H9 (cell line): Measurements from ENCODE around the gene EIF6. TPM values are rescaled to one million over a fixed set of nuclear protein-coding genes. Genes with fewer than 3 reads are reported as not detected.

ENCODE experiments used
- DNase-seq: peaks from one replicate; pipeline ENCODE4 v3.0.0-alpha.2; 2017
- H2AFZ ChIP-seq: one replicate; pipeline ENCODE4 v1.6.1; 2013; ENCODE audit warnings: mild to moderate bottlenecking, low read length, control low read depth, moderate library complexity
- H2AK5ac ChIP-seq: 2 replicates; pipeline ENCODE4 v1.6.1; 2013; ENCODE audit warnings: low read length, control low read depth, mixed read lengths; ENCODE audit not compliant: insufficient read length
- H2BK120ac ChIP-seq: one replicate; pipeline ENCODE4 v1.6.1; 2013; ENCODE audit warnings: low read depth, mild to moderate bottlenecking, low read length, control low read depth, inconsistent platforms; ENCODE audit not compliant: poor library complexity, severe bottlenecking
- H2BK12ac ChIP-seq: 2 replicates; pipeline ENCODE4 v1.6.1; 2013; ENCODE audit warnings: low read length, control low read depth, mixed read lengths, low read depth; ENCODE audit not compliant: insufficient read length
- H2BK15ac ChIP-seq: 2 replicates; pipeline ENCODE4 v1.6.1; 2013; ENCODE audit warnings: low read depth, low read length, control low read depth
- H2BK20ac ChIP-seq: one replicate; pipeline ENCODE4 v1.6.1; 2013; ENCODE audit warnings: low read depth, mild to moderate bottlenecking, low read length, control low read depth, inconsistent platforms; ENCODE audit not compliant: poor library complexity, severe bottlenecking
- H2BK5ac ChIP-seq: 2 replicates; pipeline ENCODE4 v1.6.1; 2013; ENCODE audit warnings: low read length, control low read depth, mixed read lengths; ENCODE audit not compliant: insufficient read length
- H3K14ac ChIP-seq: 2 replicates; pipeline ENCODE4 v1.6.1; 2013; ENCODE audit warnings: low read length, control low read depth; ENCODE audit not compliant: insufficient read depth
- H3K18ac ChIP-seq: 2 replicates; pipeline ENCODE4 v1.6.1; 2013; ENCODE audit warnings: low read depth, mild to moderate bottlenecking, mixed read lengths, low read length, control low read depth; ENCODE audit not compliant: insufficient read length
- H3K23ac ChIP-seq: 2 replicates; pipeline ENCODE4 v1.6.1; 2013; ENCODE audit warnings: low read length, control low read depth, mixed read lengths, low read depth; ENCODE audit not compliant: insufficient read length
- H3K23me2 ChIP-seq: 2 replicates; pipeline ENCODE4 v1.6.1; 2013; ENCODE audit warnings: low read depth, mild to moderate bottlenecking, mixed read lengths, low read length, control low read depth; ENCODE audit not compliant: insufficient read length, poor library complexity, severe bottlenecking
- H3K27ac ChIP-seq: 2 replicates; pipeline ENCODE4 v1.5.1; 2013; ENCODE audit warnings: low read length, control low read depth, mixed read lengths, low read depth; ENCODE audit not compliant: insufficient read length
- H3K27me3 ChIP-seq: 2 replicates; pipeline ENCODE4 v1.6.1; 2013; ENCODE audit warnings: low read length, control low read depth, inconsistent platforms; ENCODE audit not compliant: insufficient read depth
- H3K4ac ChIP-seq: 2 replicates; pipeline ENCODE4 v1.6.1; 2013; ENCODE audit warnings: low read depth, mild to moderate bottlenecking, control low read depth, inconsistent platforms, low read length, moderate library complexity
- H3K4me1 ChIP-seq: 2 replicates; pipeline ENCODE4 v1.6.1; 2013; ENCODE audit warnings: low read length, control low read depth, inconsistent platforms; ENCODE audit not compliant: insufficient read depth
- H3K4me2 ChIP-seq: 2 replicates; pipeline ENCODE4 v1.6.1; 2013; ENCODE audit warnings: low read length, control low read depth, mixed read lengths; ENCODE audit not compliant: insufficient read length, insufficient read depth
- H3K56ac ChIP-seq: 2 replicates; pipeline ENCODE4 v1.6.1; 2013; ENCODE audit warnings: low read depth, mild to moderate bottlenecking, mixed read lengths, low read length, control low read depth; ENCODE audit not compliant: insufficient read length
- H3K79me1 ChIP-seq: 2 replicates; pipeline ENCODE4 v1.6.1; 2013; ENCODE audit warnings: low read depth, mild to moderate bottlenecking, moderate library complexity, low read length, control low read depth, inconsistent platforms; ENCODE audit not compliant: insufficient read depth, poor library complexity, severe bottlenecking
- H3K79me2 ChIP-seq: 2 replicates; pipeline ENCODE4 v1.6.1; 2013; ENCODE audit warnings: low read length, control low read depth, inconsistent platforms; ENCODE audit not compliant: insufficient read depth
- H3K9ac ChIP-seq: 2 replicates; pipeline ENCODE4 v1.6.1; 2013; ENCODE audit warnings: low read length, control low read depth, mixed read lengths; ENCODE audit not compliant: insufficient read length; ENCODE audit errors: extremely low read depth
- H3K9me3 ChIP-seq: one replicate; pipeline ENCODE4 v1.6.1; 2013; ENCODE audit warnings: low read depth, low read length, inconsistent platforms; ENCODE audit not compliant: control insufficient read depth
- H3T11ph ChIP-seq: one replicate; pipeline ENCODE4 v1.6.1; 2013; ENCODE audit warnings: mild to moderate bottlenecking, low read length, control low read depth, inconsistent platforms
- H4K20me1 ChIP-seq: one replicate; pipeline ENCODE4 v1.6.1; 2013; ENCODE audit not compliant: control insufficient read depth, insufficient read length, insufficient read depth
- H4K5ac ChIP-seq: 2 replicates; pipeline ENCODE4 v1.6.1; 2013; ENCODE audit warnings: low read depth, mild to moderate bottlenecking, mixed read lengths, low read length, control low read depth; ENCODE audit not compliant: insufficient read length
- H4K8ac ChIP-seq: replicated peaks from 2 replicates; pipeline ENCODE4 v1.6.1; 2013; ENCODE audit warnings: low read length, control low read depth, mixed read lengths, low read depth; ENCODE audit not compliant: insufficient read length
- H4K91ac ChIP-seq: 2 replicates; pipeline ENCODE4 v1.6.1; 2013; ENCODE audit warnings: low read depth, mild to moderate bottlenecking, moderate library complexity, mixed read lengths, low read length, control low read depth; ENCODE audit not compliant: insufficient read length
- H3K27ac Mint-ChIP-seq, 3 experiments: 2 replicates in 2 of 3; 3 replicates in 1 of 3; pipeline ENCODE4 v1.8.0; 2020 to 2021; ENCODE audit warnings: mixed read lengths in 3 of 3, mild to moderate bottlenecking in 1 of 3, moderate library complexity in 1 of 3
- H3K27me3 Mint-ChIP-seq: 2 replicates; pipeline ENCODE4 v1.8.0; 2021; ENCODE audit warnings: low read depth, mild to moderate bottlenecking, moderate library complexity, mixed read lengths
- H3K36me3 Mint-ChIP-seq, 3 experiments: 2 replicates in 2 of 3; 3 replicates in 1 of 3; pipeline ENCODE4 v1.8.0; 2020 to 2021; ENCODE audit warnings: low read depth in 3 of 3, mixed read lengths in 3 of 3; ENCODE audit not compliant: insufficient read depth in 1 of 3
- H3K4me1 Mint-ChIP-seq, 2 experiments: 2 replicates each; pipeline ENCODE4 v1.8.0; 2020; ENCODE audit warnings: mixed read lengths in 2 of 2
- H3K4me3 Mint-ChIP-seq, 2 experiments: 2 replicates in 1 of 2; 3 replicates in 1 of 2; pipeline ENCODE4 v1.8.0; 2020 to 2021; ENCODE audit warnings: mild to moderate bottlenecking in 2 of 2, mixed read lengths in 2 of 2, moderate library complexity in 1 of 2
- H3K9me3 Mint-ChIP-seq, 2 experiments: 2 replicates in 1 of 2; 3 replicates in 1 of 2; pipeline ENCODE4 v1.8.0; 2020; ENCODE audit warnings: mild to moderate bottlenecking in 2 of 2, mixed read lengths in 2 of 2, moderate library complexity in 1 of 2
- CTCF ChIP-seq: fragments of 200-600 bp; sonication (generic); conservative IDR thresholded peaks from 3 replicates; pipeline ENCODE4 v1.8.0; 2021; ENCODE audit warnings: antibody characterized with exemption, mild to moderate bottlenecking
- WGBS: extraction: QIAGEN DNeasy Blood & Tissue Kit; methylation state at CpG from one replicate; pipeline ENCODE4 v1.1.7; 2013; ENCODE audit warnings: missing lambda C conversion rate, low lambda C conversion rate, mixed read lengths; ENCODE audit not compliant: insufficient read length; ENCODE audit errors: extremely low coverage; 5-methylcytosine and 5-hydroxymethylcytosine counted together
- total RNA-seq: library from RNA; stranded (reverse); gene quantifications from 2 replicates; pipeline ENCODE4 v1.2.1, GENCODE V29; 2021

Gene EIF6
- total RNA-seq, 1 experiment from 2014 or later: 150 TPM

DNA sequence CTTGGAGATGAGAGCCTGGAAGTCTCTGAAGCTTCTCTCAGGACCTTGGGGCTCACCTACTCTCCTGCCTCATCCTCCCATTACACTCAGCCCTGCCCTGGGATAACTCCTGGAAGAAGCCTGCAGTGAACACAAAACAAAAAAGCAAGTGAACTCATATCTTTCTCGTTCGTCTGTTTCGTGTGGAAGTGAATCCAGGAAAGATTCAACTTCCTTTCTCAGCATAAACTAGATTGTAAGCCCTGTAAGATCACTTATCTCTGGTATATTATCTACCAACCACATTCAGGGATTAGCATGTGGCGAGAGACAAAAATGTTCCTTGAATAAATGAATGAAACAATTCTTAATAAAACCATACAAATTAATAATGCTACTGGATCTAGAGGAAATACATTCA, 44.1 kb upstream of the EIF6 start:
- no peak overlapping the region for H2AFZ ChIP-seq
- H3K4me2 ChIP-seq: no peak overlapping the region
- no peak for DNase-seq
- H3K56ac ChIP-seq: no peak overlapping the region
- H2BK5ac ChIP-seq: no peak overlapping the region
- H3K14ac ChIP-seq: no peak overlapping the region
- WGBS: no CpG with 5 or more reads among the region's 4 CpGs
- H3K79me2 ChIP-seq: no peaks in the 10 kb centered on the region
- H4K8ac ChIP-seq: no peak overlapping the region
- H3K27me3 ChIP-seq: no peaks in the 10 kb centered on the region
- Mint-ChIP-seq H3K27me3 (no peaks in the 10 kb centered on the region), H3K4me1 (peaks cover 5 to 6% of the 10 kb centered on the region in 2 experiments), H3K4me3 (no peak overlapping the region), H3K27ac (no peak overlapping the region), H3K36me3 (no peaks in the 10 kb centered on the region), H3K9me3 (no peaks in the 10 kb centered on the region)
- no peaks in the 10 kb centered on the region for H4K20me1 ChIP-seq
- H3K27ac ChIP-seq: no peak overlapping the region
- no peak overlapping the region for H4K91ac ChIP-seq
- no peak overlapping the region for H3K18ac ChIP-seq
- no peaks in the 10 kb centered on the region for H3K23me2 ChIP-seq
- H2BK20ac ChIP-seq: no peak overlapping the region
- no peak overlapping the region for H3K9ac ChIP-seq
- no peak overlapping the region for H2BK15ac ChIP-seq
- H2AK5ac ChIP-seq: no peak overlapping the region
- no peak overlapping the region for H2BK120ac ChIP-seq
- H3T11ph ChIP-seq: no peak overlapping the region
- no peak overlapping the region for H2BK12ac ChIP-seq
- no peak overlapping the region for H4K5ac ChIP-seq
- H3K4me1 ChIP-seq: 0 out of 2 replicates have a peak, but pooled peaks cover 2% of the 10 kb centered on the region
- H3K23ac ChIP-seq: no peak overlapping the region
- no peaks in the 10 kb centered on the region for H3K9me3 ChIP-seq
- H3K4ac ChIP-seq: no peak overlapping the region
- no peak for TF ChIP-seq CTCF
- H3K79me1 ChIP-seq: no peaks in the 10 kb centered on the region
